ENCODE data around the gene FERMT3. TPM values are rescaled to one million over a fixed set of nuclear protein-coding genes. Genes with fewer than 3 reads are reported as not detected.

The FERMT3 gene
- total RNA-seq (2021; fragmentation: NEBNext Ultra II Directional; extraction: Animal tissue kit (Norgen Biotek cat#: 25700)) (1.4 and 2.7 TPM in 2 replicates), polyA plus RNA-seq (2011; rRNA removed) (3.7 and 5.9 TPM in 2 replicates), polyA minus RNA-seq (2011; rRNA and poly(A)+ RNA removed) (0.32 and 2.0 TPM in 2 replicates)
- 4.0 TPM for polyA plus RNA-seq (2011; cell fraction: cytosol; rRNA removed)
- 20.1 TPM for polyA plus RNA-seq (2011; cell fraction: nucleus; rRNA removed)
- polyA plus RNA-seq (2012, experiment 1 of 2): 2.2 to 6.1 TPM (median 3.2 TPM) in 4 replicates
- polyA plus RNA-seq (2012, experiment 2 of 2): 3.0 TPM
- polyA plus RNA-seq (2013, experiment 1 of 2): 1.1 TPM
- 1.0 TPM for polyA plus RNA-seq (2013, experiment 2 of 2)
- polyA minus RNA-seq (2011; cell fraction: cytosol; rRNA and poly(A)+ RNA removed): 0.88 TPM
- 5.9 TPM for polyA minus RNA-seq (2011; cell fraction: nucleus; rRNA and poly(A)+ RNA removed)
- long read RNA-seq, experiment 1: 0 reads
- long read RNA-seq, experiment 2: 0 reads

DNA sequence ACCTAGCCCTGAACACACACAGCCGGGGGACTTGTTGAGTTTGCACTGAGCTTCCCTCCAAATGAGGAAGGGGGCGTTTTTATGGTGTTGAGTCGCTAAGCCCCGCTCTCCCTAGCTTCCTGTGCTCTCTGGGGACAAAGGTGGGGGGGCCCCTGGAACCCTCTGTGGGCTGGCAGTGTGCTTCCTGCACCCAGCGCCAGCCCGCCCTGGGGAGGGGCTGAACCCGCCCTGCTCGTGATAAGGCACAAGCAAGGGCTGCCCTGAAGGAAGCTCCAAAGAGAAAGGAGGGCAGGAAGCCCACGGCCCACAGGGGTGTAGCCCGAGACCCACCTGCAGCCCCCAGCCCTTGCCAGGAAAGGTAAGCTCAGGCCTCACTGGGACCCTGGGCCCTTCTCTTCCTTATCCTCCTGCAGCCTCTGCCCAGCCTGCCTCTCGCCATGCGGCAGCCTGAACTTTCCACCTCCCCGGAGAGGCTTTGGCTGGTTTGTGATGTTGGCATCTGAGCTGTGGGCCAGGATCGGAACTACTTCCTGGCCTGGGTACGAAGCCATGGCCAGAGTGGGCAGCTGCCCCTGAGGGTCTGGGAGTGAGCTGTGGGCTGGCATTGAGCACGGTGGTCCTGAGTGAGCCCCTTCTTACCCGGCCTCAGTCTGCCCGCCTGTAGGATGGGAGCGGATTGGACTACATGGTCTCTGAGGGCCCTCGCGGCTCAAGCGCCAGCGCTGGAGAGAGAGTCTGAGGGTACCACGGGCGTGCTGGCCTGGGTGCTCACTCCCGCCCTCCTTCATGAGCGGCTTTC, at the start of gene FERMT3:
TSS of gene FERMT3 (plus strand) at position 265 of the 799 bp plus-strand sequence. CDS start 644 bp downstream, outside the sequence.
- no peak for FAIRE-seq
- POLR2A ChIA-PET (ENCODE audit: partially characterized antibody): interaction anchor here (0.6 to 18.4 kb wide), 20 partner anchors 10 to 443 kb away, joined by 3 to 253 read pairs (median 4); partner anchors contain the start of genes ESRRA, GPR137, NUDT22 and PLCB3
- no peak within 1 kb of the TSS for H3K4me2 ChIP-seq (ENCODE audit: insufficient read depth in 1 of 2, low read depth in 2 of 2, low read length in 2 of 2)
- TF ChIP-seq SAP30 (IDR thresholded peaks at IDR 0.05; ENCODE audit: insufficient read depth, insufficient replicate concordance, low read length) (no peak), NRF1 (IDR thresholded peaks at IDR 0.05; ENCODE audit: low read depth, low read length) (no peak), TBP (IDR thresholded peaks at IDR 0.05; ENCODE audit: low read depth, low read length) (no peak), SIX5 (IDR thresholded peaks at IDR 0.05; ENCODE audit: low read depth, low read length) (no peak), YY1 (IDR thresholded peaks at IDR 0.05; ENCODE audit: low read depth, low read length) (no peak)
- TF ChIP-seq, protein P1, sequence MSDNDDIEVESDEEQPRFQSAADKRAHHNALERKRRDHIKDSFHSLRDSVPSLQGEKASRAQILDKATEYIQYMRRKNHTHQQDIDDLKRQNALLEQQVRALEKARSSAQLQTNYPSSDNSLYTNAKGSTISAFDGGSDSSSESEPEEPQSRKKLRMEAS (IDR thresholded peaks at IDR 0.05): no peak
- TF ChIP-seq, protein P2, sequence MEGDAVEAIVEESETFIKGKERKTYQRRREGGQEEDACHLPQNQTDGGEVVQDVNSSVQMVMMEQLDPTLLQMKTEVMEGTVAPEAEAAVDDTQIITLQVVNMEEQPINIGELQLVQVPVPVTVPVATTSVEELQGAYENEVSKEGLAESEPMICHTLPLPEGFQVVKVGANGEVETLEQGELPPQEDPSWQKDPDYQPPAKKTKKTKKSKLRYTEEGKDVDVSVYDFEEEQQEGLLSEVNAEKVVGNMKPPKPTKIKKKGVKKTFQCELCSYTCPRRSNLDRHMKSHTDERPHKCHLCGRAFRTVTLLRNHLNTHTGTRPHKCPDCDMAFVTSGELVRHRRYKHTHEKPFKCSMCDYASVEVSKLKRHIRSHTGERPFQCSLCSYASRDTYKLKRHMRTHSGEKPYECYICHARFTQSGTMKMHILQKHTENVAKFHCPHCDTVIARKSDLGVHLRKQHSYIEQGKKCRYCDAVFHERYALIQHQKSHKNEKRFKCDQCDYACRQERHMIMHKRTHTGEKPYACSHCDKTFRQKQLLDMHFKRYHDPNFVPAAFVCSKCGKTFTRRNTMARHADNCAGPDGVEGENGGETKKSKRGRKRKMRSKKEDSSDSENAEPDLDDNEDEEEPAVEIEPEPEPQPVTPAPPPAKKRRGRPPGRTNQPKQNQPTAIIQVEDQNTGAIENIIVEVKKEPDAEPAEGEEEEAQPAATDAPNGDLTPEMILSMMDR (IDR thresholded peaks at IDR 0.05; ENCODE audit: control extremely low read depth in 1 of 3, insufficient read depth in 1 of 3, low read depth in 1 of 3, low read length in 3 of 3): no peak

More for the DNA sequence above, at the start of gene FERMT3:
- H4K20me1 ChIP-seq (replicated peaks in 1 of 2; ENCODE audit: control insufficient read depth in 1 of 2, insufficient read depth in 2 of 2, low read length in 2 of 2): peaks cover 5 to 14% of the 10 kb centered on the region in 2 experiments
- no peak within 1 kb of the TSS for H2AK5ac ChIP-seq (ENCODE audit: low read depth, low read length)
- no peak within 1 kb of the TSS for H3K18ac ChIP-seq (ENCODE audit: extremely low read depth, low read length)
- peak within 1 kb of the TSS; percentile 16 for H2BK5ac ChIP-seq (ENCODE audit: low read depth, low read length)
- no peak within 1 kb of the TSS for H4K5ac ChIP-seq (ENCODE audit: insufficient read length, low read depth, low read length)
- no peak within 1 kb of the TSS for H3K4me3 ChIP-seq (ENCODE audit: extremely low read depth in 1 of 4, insufficient read depth in 2 of 4, low read depth in 3 of 4, low read length in 4 of 4)
- peaks cover 0 to 5% (median 0%) of the 10 kb centered on the region in 4 experiments; a peak in 3 of 7 replicates for H3K4me1 ChIP-seq (replicated peaks in 1 of 4; ENCODE audit: control insufficient read depth in 3 of 4, insufficient read depth in 4 of 4, low read length in 3 of 4)
- H3K27ac ChIP-seq (ENCODE audit: low read depth, low read length): peak within 1 kb of the TSS; percentile 29; the same call in 1 of the 2 replicates
- H3K14ac ChIP-seq (ENCODE audit: insufficient read length): no peak within 1 kb of the TSS
- no peaks in the 10 kb centered on the region for H3K9me3 ChIP-seq (ENCODE audit: insufficient read depth in 2 of 2, low read depth in 1 of 2, low read length in 1 of 2)
- H2BK20ac ChIP-seq (ENCODE audit: low read length): no peak within 1 kb of the TSS
- H3K79me1 ChIP-seq (ENCODE audit: low read depth, low read length): no peaks in the 10 kb centered on the region
- H2BK12ac ChIP-seq (ENCODE audit: low read depth, low read length): no peak within 1 kb of the TSS
- no peaks in the 10 kb centered on the region for H3K23me2 ChIP-seq (ENCODE audit: low read depth, low read length)
- H2AFZ ChIP-seq (ENCODE audit: low read length): no peak within 1 kb of the TSS
- no peak within 1 kb of the TSS for H3K23ac ChIP-seq (ENCODE audit: insufficient read length)
- no peak within 1 kb of the TSS for H2BK120ac ChIP-seq (replicated peaks; ENCODE audit: low read depth, low read length)
- H4K91ac ChIP-seq (replicated peaks; ENCODE audit: insufficient read length, low read length): no peak within 1 kb of the TSS
- peak within 1 kb of the TSS; percentile 76 for H4K8ac ChIP-seq (ENCODE audit: extremely low read depth, insufficient read depth, low read length)
- H2BK15ac ChIP-seq (ENCODE audit: low read length): no peak within 1 kb of the TSS
- no peak within 1 kb of the TSS; a peak in 1 of 7 replicates for H3K9ac ChIP-seq (replicated peaks in 1 of 4; ENCODE audit: extremely low read depth in 1 of 4, low read depth in 3 of 4, low read length in 3 of 4)
- peaks cover 27 to 46% (median 36%) of the 10 kb centered on the region in 4 experiments for H3K36me3 ChIP-seq (ENCODE audit: control insufficient read depth in 2 of 4, insufficient read depth in 4 of 4, low read length in 3 of 4)
- H3K56ac ChIP-seq (replicated peaks; ENCODE audit: insufficient read length, low read depth, low read length): no peak within 1 kb of the TSS
- CTCF ChIA-PET (ENCODE audit: partially characterized antibody): interaction anchor here (0.7 to 7.4 kb wide), 24 partner anchors 9 to 272 kb away, joined by 3 to 68 read pairs (median 5); partner anchors contain the start of genes CCDC88B, DNAJC4, NUDT22 and PLCB3
- H3K79me2 ChIP-seq (ENCODE audit: control insufficient read depth in 1 of 2, insufficient read depth in 2 of 2, low read length in 2 of 2): no peaks in the 10 kb centered on the region
- no peaks in the 10 kb centered on the region; a peak in 1 of 7 replicates for H3K27me3 ChIP-seq (replicated peaks in 1 of 4; ENCODE audit: control insufficient read depth in 3 of 4, extremely low read depth in 1 of 4, insufficient read depth in 3 of 4, low read length in 3 of 4)
- no peak within 1 kb of the TSS for H3K4ac ChIP-seq (replicated peaks; ENCODE audit: insufficient read length, low read depth, low read length)
- 92% methylated on average over 26 of the region's 27 CpGs; no CpG with 5 or more reads in 1 of the 2 experiments for WGBS, 2 experiments (ENCODE audit: extremely low coverage in 1 of 2, insufficient coverage in 1 of 2, insufficient read length in 1 of 2, insufficient replicate concordance in 2 of 2, low coverage in 1 of 2, low lambda C conversion rate in 2 of 2, missing lambda C conversion rate in 1 of 2)
- no peak for DNase-seq (ENCODE audit: low read depth in 1 of 2, low spot score in 2 of 2)

Data from H1 (cell line).